GM19351 (cell line): ENCODE measurements around the gene CDK14.

ENCODE experiments used
- ATAC-seq: cut with Tn5 transposase; IDR thresholded peaks from one replicate; pipeline ENCODE4 v1.9.1; 2021; ENCODE audit warnings: mild to moderate bottlenecking, moderate library complexity; ENCODE audit not compliant: unreplicated experiment

Gene CDK14

GRCh38 chr7:91128683-91129348, 532.7 kb downstream of the CDK14 start:
- no peak for ATAC-seq

GRCh38 chr7:91135300-91135699, 539.2 kb downstream of the CDK14 start:
- ATAC-seq: no peak

GRCh38 chr7:91135703-91136430, 539.7 kb downstream of the CDK14 start:
- ATAC-seq: no peak

GRCh38 chr7:91137153-91137787, 541.1 kb downstream of the CDK14 start:
- ATAC-seq: no peak

- ATAC-seq: no peak
Observed at GRCh38 chr7:91137788-91138368, 541.8 kb downstream of the CDK14 start.

GRCh38 chr7:91140286-91140685, 544.2 kb downstream of the CDK14 start:
- no peak for ATAC-seq

- ATAC-seq: no peak
Observed at GRCh38 chr7:91140982-91141381, 544.9 kb downstream of the CDK14 start.

GRCh38 chr7:91142743-91143142, 546.6 kb downstream of the CDK14 start:
- no peak for ATAC-seq

GRCh38 chr7:91149341-91150246, 553.5 kb downstream of the CDK14 start:
- ATAC-seq: no peak

- no peak for ATAC-seq
Observed at GRCh38 chr7:91151916-91152315, 555.8 kb downstream of the CDK14 start.

- no peak for ATAC-seq
Observed at GRCh38 chr7:91156316-91157185, 560.4 kb downstream of the CDK14 start.

GRCh38 chr7:91157579-91158320, 561.6 kb downstream of the CDK14 start:
- ATAC-seq: no peak

GRCh38 chr7:91162436-91162835, 566.3 kb downstream of the CDK14 start:
- no peak for ATAC-seq

- no peak for ATAC-seq
Observed at GRCh38 chr7:91164506-91164905, 568.4 kb downstream of the CDK14 start.

- ATAC-seq: peak; percentile 86
Observed at GRCh38 chr7:91165006-91165845, 569.1 kb downstream of the CDK14 start.

- peak; percentile 44 for ATAC-seq
Observed at GRCh38 chr7:91165846-91166230, 569.7 kb downstream of the CDK14 start.

- ATAC-seq: no peak
Observed at GRCh38 chr7:91168871-91169829, 573.0 kb downstream of the CDK14 start.
